Trophoblast cell (in vitro differentiated cells and primary cell): ENCODE measurements around the gene PPP4R3B.

Source experiments
- DNase-seq, 2 donors: peaks; one replicate each; pipeline ENCODE4 v3.0.0-alpha.2; 2016
- H2AFZ ChIP-seq: 2 replicates; pipeline ENCODE4 v1.6.1; 2013; ENCODE audit warnings: low read length, moderate library complexity, mild to moderate bottlenecking; ENCODE audit not compliant: insufficient read depth, poor library complexity
- H2AK5ac ChIP-seq: 2 replicates; pipeline ENCODE4 v1.6.1; 2013; ENCODE audit warnings: mild to moderate bottlenecking, low read length
- H2BK120ac ChIP-seq: 2 replicates; pipeline ENCODE4 v1.6.1; 2013; ENCODE audit warnings: low read length, mild to moderate bottlenecking, moderate library complexity; ENCODE audit not compliant: insufficient read depth, poor library complexity
- H2BK12ac ChIP-seq: 2 replicates; pipeline ENCODE4 v1.6.1; 2013; ENCODE audit warnings: mild to moderate bottlenecking, low read length, moderate library complexity
- H2BK5ac ChIP-seq: 2 replicates; pipeline ENCODE4 v1.6.1; 2013; ENCODE audit warnings: low read length, low read depth, moderate library complexity, mild to moderate bottlenecking; ENCODE audit not compliant: poor library complexity
- H3K14ac ChIP-seq: 2 replicates; pipeline ENCODE4 v1.6.1; 2013; ENCODE audit warnings: mild to moderate bottlenecking, low read length
- H3K18ac ChIP-seq: 2 replicates; pipeline ENCODE4 v1.6.1; 2013; ENCODE audit warnings: mild to moderate bottlenecking, low read length
- H3K23ac ChIP-seq: 2 replicates; pipeline ENCODE4 v1.6.1; 2013; ENCODE audit warnings: low read length
- H3K27ac ChIP-seq: 2 replicates; pipeline ENCODE4 v1.5.1; 2013; ENCODE audit warnings: low read depth, mild to moderate bottlenecking, inconsistent platforms, low read length, moderate library complexity
- H3K27me3 ChIP-seq: 2 replicates; pipeline ENCODE4 v1.6.1; 2013; ENCODE audit warnings: inconsistent platforms, mild to moderate bottlenecking, low read length, moderate library complexity; ENCODE audit not compliant: insufficient read depth
- H3K36me3 ChIP-seq, 2 experiments: 1 replicate in 1 of 2; 2 replicates in 1 of 2; pipeline ENCODE4 v1.6.1; 2013; ENCODE audit warnings: low read length in 2 of 2, mild to moderate bottlenecking in 2 of 2, moderate library complexity in 1 of 2; ENCODE audit not compliant: insufficient read depth in 2 of 2, control insufficient read depth in 1 of 2
- H3K4ac ChIP-seq: 2 replicates; pipeline ENCODE4 v1.6.1; 2013; ENCODE audit warnings: low read depth, mild to moderate bottlenecking, low read length, moderate library complexity
- H3K4me1 ChIP-seq, 2 experiments: 1 replicate in 1 of 2; 2 replicates in 1 of 2; pipeline ENCODE4 v1.6.1; 2013; ENCODE audit warnings: low read length in 2 of 2, mild to moderate bottlenecking in 2 of 2, moderate library complexity in 1 of 2; ENCODE audit not compliant: insufficient read depth in 2 of 2, control insufficient read depth in 1 of 2
- H3K4me2 ChIP-seq: 2 replicates; pipeline ENCODE4 v1.6.1; 2013; ENCODE audit warnings: inconsistent platforms, mild to moderate bottlenecking, low read length, moderate library complexity
- H3K4me3 ChIP-seq: 2 replicates; pipeline ENCODE4 v1.5.1; 2013; ENCODE audit warnings: mild to moderate bottlenecking, low read depth, low read length, inconsistent platforms
- H3K79me1 ChIP-seq: one replicate; pipeline ENCODE4 v1.6.1; 2013; ENCODE audit warnings: low read length
- H3K79me2 ChIP-seq: 2 replicates; pipeline ENCODE4 v1.6.1; 2013; ENCODE audit warnings: low read length, mild to moderate bottlenecking; ENCODE audit not compliant: control insufficient read depth, insufficient read depth, poor library complexity
- H3K9ac ChIP-seq: 2 replicates; pipeline ENCODE4 v1.6.1; 2013; ENCODE audit warnings: mild to moderate bottlenecking, low read length
- H3K9me3 ChIP-seq: 2 replicates; pipeline ENCODE4 v1.6.1; 2013; ENCODE audit warnings: low read depth, mild to moderate bottlenecking, control low read depth, inconsistent platforms, low read length; ENCODE audit not compliant: insufficient read depth
- H4K12ac ChIP-seq: 2 replicates; pipeline ENCODE4 v1.6.1; 2013; ENCODE audit warnings: low read depth, mild to moderate bottlenecking, low read length, moderate library complexity
- H4K8ac ChIP-seq: 2 replicates; pipeline ENCODE4 v1.6.1; 2013; ENCODE audit warnings: low read depth, mild to moderate bottlenecking, low read length, moderate library complexity
- H4K91ac ChIP-seq: one replicate; pipeline ENCODE4 v1.6.1; 2013; ENCODE audit warnings: low read depth, mild to moderate bottlenecking, low read length, moderate library complexity
- whole genome bisulfite sequencing: extraction: QIAGEN DNeasy Blood & Tissue Kit; methylation state at CpG from one replicate; pipeline ENCODE4 v1.1.7; 2013; ENCODE audit warnings: missing lambda C conversion rate; ENCODE audit not compliant: insufficient read length, insufficient coverage; ENCODE audit errors: extremely low coverage; 5-methylcytosine and 5-hydroxymethylcytosine counted together

Gene PPP4R3B

GRCh38 chr2:55518841-55519165, 98.6 kb downstream of the PPP4R3B start:
- H2AK5ac ChIP-seq = no peak overlapping the region
- DNase-seq = peak; percentile 4 to 47
- no CpG with 5 or more reads among the region's 9 CpGs for WGBS
- peak overlapping the region; percentile 71 for H3K9ac ChIP-seq
- H4K91ac ChIP-seq = no peak overlapping the region
- peak overlapping the region; percentile 86 for H3K4me2 ChIP-seq
- peak overlapping the region; percentile 79 for H2AFZ ChIP-seq
- H4K12ac ChIP-seq = peak overlapping the region; percentile 50
- H3K27me3 ChIP-seq = no peaks in the 10 kb centered on the region
- H3K14ac ChIP-seq = no peak overlapping the region
- H2BK5ac ChIP-seq = no peak overlapping the region
- no peak overlapping the region for H3K23ac ChIP-seq
- H2BK12ac ChIP-seq = no peak overlapping the region
- H3K79me1 ChIP-seq = peaks cover 4% of the 10 kb centered on the region
- peak overlapping the region; percentile 6 for H2BK120ac ChIP-seq
- no peak overlapping the region for H3K18ac ChIP-seq
- peaks cover 0 to 5% of the 10 kb centered on the region in 2 experiments for H3K4me1 ChIP-seq
- no peak overlapping the region for H3K27ac ChIP-seq
- H3K4me3 ChIP-seq = peak overlapping the region; percentile 75
- H3K9me3 ChIP-seq = no peaks in the 10 kb centered on the region
- H3K4ac ChIP-seq = no peak overlapping the region
- no peaks in the 10 kb centered on the region for H3K36me3 ChIP-seq
- peak overlapping the region; percentile 56 for H4K8ac ChIP-seq
- H3K79me2 ChIP-seq = no peaks in the 10 kb centered on the region

GRCh38 chr2:55511508-55512124, 105.8 kb downstream of the PPP4R3B start:
- no peak overlapping the region for H2BK5ac ChIP-seq
- H3K4me1 ChIP-seq = no peaks in the 10 kb centered on the region
- no peak overlapping the region for H2AFZ ChIP-seq
- H3K79me2 ChIP-seq = no peaks in the 10 kb centered on the region
- H4K8ac ChIP-seq = no peak overlapping the region
- H3K4ac ChIP-seq = no peak overlapping the region
- H3K23ac ChIP-seq = no peak overlapping the region
- no peak overlapping the region for H4K12ac ChIP-seq
- H3K18ac ChIP-seq = no peak overlapping the region
- H2BK120ac ChIP-seq = no peak overlapping the region
- H2AK5ac ChIP-seq = no peak overlapping the region
- no peak overlapping the region for H3K4me2 ChIP-seq
- H3K36me3 ChIP-seq = no peaks in the 10 kb centered on the region
- H3K4me3 ChIP-seq = no peak overlapping the region
- no peak overlapping the region for H2BK12ac ChIP-seq
- H3K9ac ChIP-seq = no peak overlapping the region
- no peaks in the 10 kb centered on the region for H3K9me3 ChIP-seq
- H4K91ac ChIP-seq = no peak overlapping the region
- DNase-seq = peak; percentile 27 to 66
- no peak overlapping the region for H3K14ac ChIP-seq
- H3K27me3 ChIP-seq = no peaks in the 10 kb centered on the region
- H3K79me1 ChIP-seq = no peaks in the 10 kb centered on the region
- no CpG with 5 or more reads among the region's 7 CpGs for WGBS
- H3K27ac ChIP-seq = no peak overlapping the region

DNA sequence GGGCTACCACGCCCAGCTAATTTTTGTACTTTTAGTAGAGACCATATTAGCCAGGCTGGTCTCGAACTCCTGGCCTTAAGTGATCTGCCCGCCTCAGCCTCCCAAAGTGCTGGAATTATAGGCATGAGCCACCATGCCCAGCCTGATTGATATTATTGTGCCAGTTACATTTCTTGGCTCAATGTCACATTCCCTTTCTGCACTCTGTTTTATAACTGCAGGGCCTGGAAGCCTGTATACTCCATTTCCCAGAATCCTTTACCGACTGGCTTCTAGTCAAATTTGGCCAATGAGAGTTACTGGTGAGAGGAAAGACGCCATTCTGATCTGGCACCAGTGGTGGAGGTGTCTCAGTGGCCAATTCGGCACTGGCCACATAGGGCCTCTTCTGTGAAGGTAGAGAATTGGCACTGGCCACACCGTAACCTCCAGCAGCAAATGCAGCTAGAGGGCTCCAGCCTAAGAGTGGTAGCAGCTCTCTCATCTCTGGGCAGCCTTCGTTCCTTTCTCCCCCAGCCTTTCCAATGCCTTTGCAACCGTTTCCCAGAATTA, 114.8 kb downstream of the PPP4R3B start:
- H2BK12ac ChIP-seq = no peak overlapping the region
- no peak overlapping the region for H4K12ac ChIP-seq
- H3K27me3 ChIP-seq = no peaks in the 10 kb centered on the region
- H3K27ac ChIP-seq = no peak overlapping the region
- no peaks in the 10 kb centered on the region for H3K9me3 ChIP-seq
- DNase-seq = no peak
- H3K4ac ChIP-seq = no peak overlapping the region
- H3K4me3 ChIP-seq = no peak overlapping the region
- no peak overlapping the region for H2AFZ ChIP-seq
- H2BK5ac ChIP-seq = no peak overlapping the region
- no peaks in the 10 kb centered on the region for H3K79me2 ChIP-seq
- H3K79me1 ChIP-seq = no peaks in the 10 kb centered on the region
- H3K4me1 ChIP-seq = no peaks in the 10 kb centered on the region
- no peak overlapping the region for H3K23ac ChIP-seq
- no peak overlapping the region for H3K9ac ChIP-seq
- H4K8ac ChIP-seq = no peak overlapping the region
- H3K18ac ChIP-seq = no peak overlapping the region
- H2AK5ac ChIP-seq = no peak overlapping the region
- no peak overlapping the region for H2BK120ac ChIP-seq
- H4K91ac ChIP-seq = no peak overlapping the region
- H3K4me2 ChIP-seq = no peak overlapping the region
- H3K14ac ChIP-seq = no peak overlapping the region
- no CpG with 5 or more reads among the region's 9 CpGs for WGBS
- H3K36me3 ChIP-seq = no peaks in the 10 kb centered on the region

GRCh38 chr2:55500025-55500424, 117.4 kb downstream of the PPP4R3B start:
- Histone ChIP-seq H2BK12ac (no peak overlapping the region), H3K9me3 (no peaks in the 10 kb centered on the region), H3K14ac (no peak overlapping the region), H3K79me1 (no peaks in the 10 kb centered on the region), H3K18ac (no peak overlapping the region), H3K27me3 (no peaks in the 10 kb centered on the region), H3K36me3 (no peaks in the 10 kb centered on the region), H3K4me1 (no peaks in the 10 kb centered on the region), H2BK5ac (no peak overlapping the region), H3K23ac (no peak overlapping the region), H3K79me2 (no peaks in the 10 kb centered on the region), H3K9ac (no peak overlapping the region), H2AFZ (no peak overlapping the region), H4K12ac (no peak overlapping the region), H3K4me3 (no peak overlapping the region), H4K91ac (no peak overlapping the region), H2BK120ac (no peak overlapping the region), H4K8ac (no peak overlapping the region), H3K4ac (no peak overlapping the region), H3K4me2 (no peak overlapping the region), H2AK5ac (no peak overlapping the region), H3K27ac (no peak overlapping the region)
- no CpG with 5 or more reads among the region's 2 CpGs for WGBS
- DNase-seq = peak in 1 of 2 donors; percentile 9
